Measurements from ENCODE around the gene PRDM5.

Gene PRDM5

DNA sequence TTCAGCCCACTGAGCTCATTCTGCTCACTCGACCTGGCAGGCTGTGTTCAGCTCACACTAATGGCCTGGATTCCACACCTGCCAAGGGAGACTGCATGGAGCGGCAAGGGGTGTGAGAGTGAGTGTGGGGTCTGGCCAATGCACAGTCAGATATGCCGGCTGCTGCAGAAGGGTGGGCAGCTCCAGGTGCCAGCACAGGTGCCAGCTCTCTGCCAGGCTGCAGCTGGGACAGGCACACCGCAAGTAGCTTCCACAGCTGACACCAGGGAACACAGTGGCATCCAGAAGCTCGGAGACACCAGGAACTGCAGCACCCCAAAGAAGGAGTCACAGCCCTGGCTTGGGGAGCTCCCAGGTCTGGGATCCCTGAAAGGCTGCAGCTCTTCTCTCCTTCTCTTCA lies 83.7 kb downstream of the PRDM5 start:
- Histone ChIP-seq H3K4me1 (ENCODE audit: insufficient read depth, low read length) (no peaks in the 10 kb centered on the region), H3K4me3 (ENCODE audit: low read length) (no peak overlapping the region), H3K36me3 (ENCODE audit: insufficient read depth, low read length) (no peaks in the 10 kb centered on the region), H3K9ac (ENCODE audit: low read depth, low read length) (no peak overlapping the region), H3K9me3 (ENCODE audit: insufficient read depth, low read depth, low read length) (0 out of 2 replicates have a peak, but pooled peaks cover 4% of the 10 kb centered on the region), H3K27ac (ENCODE audit: low read depth, low read length) (no peak overlapping the region), H3K27me3 (ENCODE audit: insufficient read depth, low read length) (no peaks in the 10 kb centered on the region)
- 96% methylated on average over 5 of the region's 5 CpGs for WGBS

DNA sequence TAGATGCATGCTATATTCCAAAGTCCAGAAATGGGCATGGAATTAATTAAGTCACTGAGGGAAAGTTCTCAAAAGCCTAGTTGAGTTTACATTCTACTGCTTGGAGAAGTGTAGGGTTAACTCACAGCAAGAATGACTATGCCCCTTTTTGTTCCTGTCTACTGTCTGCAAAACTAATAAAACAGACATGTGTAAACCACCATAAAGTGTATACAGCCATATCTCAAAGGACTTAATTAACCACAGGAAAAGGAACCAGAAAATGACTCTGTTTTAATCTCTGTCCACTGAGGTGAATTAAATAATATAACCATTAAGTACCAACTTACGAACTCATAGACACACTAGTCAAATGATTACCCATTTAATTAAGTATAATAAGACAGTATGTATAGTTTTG lies 84.9 kb downstream of the PRDM5 start:
- no peaks in the 10 kb centered on the region for H3K4me1 ChIP-seq (ENCODE audit: insufficient read depth, low read length)
- H3K9ac ChIP-seq (ENCODE audit: low read depth, low read length) = no peak overlapping the region
- WGBS = no CpG with 5 or more reads among the region's 1 CpG
- H3K9me3 ChIP-seq (ENCODE audit: insufficient read depth, low read depth, low read length) = 0 out of 2 replicates have a peak, but pooled peaks cover 4% of the 10 kb centered on the region
- no peak overlapping the region for H3K4me3 ChIP-seq (ENCODE audit: low read length)
- no peaks in the 10 kb centered on the region for H3K36me3 ChIP-seq (ENCODE audit: insufficient read depth, low read length)
- H3K27me3 ChIP-seq (ENCODE audit: insufficient read depth, low read length) = no peaks in the 10 kb centered on the region
- H3K27ac ChIP-seq (ENCODE audit: low read depth, low read length) = no peak overlapping the region

DNA sequence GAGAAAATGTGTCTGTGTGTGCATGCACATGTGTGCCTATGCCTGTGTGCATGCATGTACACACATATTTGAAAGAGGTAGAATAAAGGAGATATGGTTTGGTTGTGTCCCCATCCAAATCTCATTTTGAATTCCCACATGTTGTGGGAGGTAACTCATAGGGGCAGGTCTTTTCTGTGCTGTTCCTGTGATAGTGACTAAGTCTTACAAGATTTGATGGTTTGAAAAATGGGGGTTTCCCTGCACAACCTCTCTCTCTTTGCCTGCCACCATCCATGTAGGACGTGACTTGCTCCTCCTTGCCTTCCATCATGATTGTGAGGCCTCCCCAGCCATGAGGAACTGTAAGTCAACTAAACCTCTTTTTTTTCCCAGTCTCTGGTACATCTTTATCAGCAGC lies 87.2 kb downstream of the PRDM5 start:
- Histone ChIP-seq H3K9ac (ENCODE audit: low read depth, low read length) (no peak overlapping the region), H3K27me3 (ENCODE audit: insufficient read depth, low read length) (no peaks in the 10 kb centered on the region), H3K9me3 (ENCODE audit: insufficient read depth, low read depth, low read length) (0 out of 2 replicates have a peak, but pooled peaks cover 4% of the 10 kb centered on the region), H3K36me3 (ENCODE audit: insufficient read depth, low read length) (no peaks in the 10 kb centered on the region), H3K4me1 (ENCODE audit: insufficient read depth, low read length) (no peaks in the 10 kb centered on the region), H3K4me3 (ENCODE audit: low read length) (no peak overlapping the region), H3K27ac (ENCODE audit: low read depth, low read length) (no peak overlapping the region)
- 97% methylated on average over 1 of the region's 1 CpG for WGBS

DNA sequence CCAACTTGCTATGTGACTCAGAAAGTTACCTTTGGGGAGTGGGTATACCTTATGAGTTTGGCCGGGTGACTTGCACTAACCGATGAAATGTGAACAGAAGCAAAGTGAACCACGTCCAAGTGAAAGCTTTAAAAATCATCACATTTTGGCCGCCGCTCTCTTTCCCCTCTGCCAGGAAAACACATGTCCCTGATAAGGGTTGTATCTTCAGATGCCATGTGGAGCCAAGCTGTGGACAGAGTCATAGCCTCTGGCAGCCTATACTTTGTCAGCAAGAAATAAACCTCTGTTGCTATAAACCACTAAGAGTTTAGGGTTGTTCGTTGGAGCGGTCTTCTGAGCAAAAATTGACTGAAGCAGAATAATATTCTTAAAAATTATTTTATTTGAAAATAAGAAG lies 92.3 kb downstream of the PRDM5 start:
- H3K9me3 ChIP-seq (ENCODE audit: insufficient read depth, low read depth, low read length) = 0 out of 2 replicates have a peak, but pooled peaks cover 4% of the 10 kb centered on the region
- H3K4me1 ChIP-seq (ENCODE audit: insufficient read depth, low read length) = no peaks in the 10 kb centered on the region
- no peaks in the 10 kb centered on the region for H3K27me3 ChIP-seq (ENCODE audit: insufficient read depth, low read length)
- WGBS = 97% methylated on average over 7 of the region's 7 CpGs
- no peak overlapping the region for H3K27ac ChIP-seq (ENCODE audit: low read depth, low read length)
- no peaks in the 10 kb centered on the region for H3K36me3 ChIP-seq (ENCODE audit: insufficient read depth, low read length)
- no peak overlapping the region for H3K9ac ChIP-seq (ENCODE audit: low read depth, low read length)
- no peak overlapping the region for H3K4me3 ChIP-seq (ENCODE audit: low read length)

DNA sequence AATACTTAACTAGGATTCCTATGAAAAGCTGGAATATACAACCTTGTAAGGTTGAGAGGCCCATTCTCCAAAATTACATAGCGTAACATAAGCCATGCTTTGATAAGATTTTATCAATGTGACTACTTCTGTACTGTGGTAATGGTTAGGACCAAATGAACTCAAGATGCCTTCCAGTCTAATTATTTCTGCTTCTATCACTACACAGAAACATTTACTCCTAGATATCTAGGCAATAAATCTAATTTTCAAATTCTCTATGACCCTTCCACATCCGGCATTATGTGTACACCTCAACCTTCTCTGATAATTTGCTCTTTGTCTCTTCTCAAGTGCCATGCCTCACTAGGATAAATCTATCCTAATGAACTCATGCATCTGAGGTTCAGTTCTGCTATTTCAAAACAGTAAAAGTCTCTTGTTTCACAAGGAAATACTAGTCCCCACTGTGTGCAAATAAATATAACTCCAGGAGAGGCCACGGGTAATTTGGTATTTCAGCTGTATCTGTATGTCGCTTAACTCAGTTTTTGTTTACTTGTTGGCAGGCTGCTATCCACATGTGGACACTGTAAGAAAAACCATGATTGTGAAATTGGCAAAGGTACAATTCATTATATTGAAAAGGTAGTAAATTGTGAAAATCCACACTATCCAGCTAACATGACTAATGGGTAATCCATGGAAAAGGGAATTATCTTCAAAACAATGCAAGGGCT lies 93.3 kb downstream of the PRDM5 start:
- Histone ChIP-seq H3K36me3 (ENCODE audit: insufficient read depth, low read length) (no peaks in the 10 kb centered on the region), H3K4me1 (ENCODE audit: insufficient read depth, low read length) (no peaks in the 10 kb centered on the region), H3K4me3 (ENCODE audit: low read length) (no peak overlapping the region), H3K9ac (ENCODE audit: low read depth, low read length) (no peak overlapping the region), H3K27ac (ENCODE audit: low read depth, low read length) (no peak overlapping the region), H3K9me3 (ENCODE audit: insufficient read depth, low read depth, low read length) (0 out of 2 replicates have a peak, but pooled peaks cover 2% of the 10 kb centered on the region), H3K27me3 (ENCODE audit: insufficient read depth, low read length) (no peaks in the 10 kb centered on the region)
- 85% methylated on average over 4 of the region's 4 CpGs for WGBS

DNA sequence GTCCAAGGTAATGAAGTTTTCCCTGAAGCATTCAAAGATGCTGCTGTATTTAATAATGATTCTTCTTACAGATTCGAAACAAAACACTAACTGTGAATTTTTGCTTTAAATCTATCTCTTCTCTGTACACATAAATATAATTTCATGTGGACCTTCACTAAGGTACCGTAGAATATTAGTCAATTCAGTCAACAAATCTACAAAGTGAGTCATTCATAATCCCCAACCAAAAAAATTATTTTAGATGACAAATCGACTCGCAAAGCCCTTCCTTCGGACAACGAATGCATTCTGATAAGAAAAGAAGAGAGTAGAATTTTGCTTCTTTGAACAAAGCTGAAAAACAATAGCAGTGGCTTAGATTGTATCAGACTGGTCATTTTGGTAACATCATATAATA lies 95.7 kb downstream of the PRDM5 start:
- H3K4me1 ChIP-seq (ENCODE audit: insufficient read depth, low read length) = peaks cover 3% of the 10 kb centered on the region; the same call in 1 of the 2 replicates
- no peak overlapping the region for H3K4me3 ChIP-seq (ENCODE audit: low read length)
- no peaks in the 10 kb centered on the region for H3K27me3 ChIP-seq (ENCODE audit: insufficient read depth, low read length)
- no peaks in the 10 kb centered on the region for H3K9me3 ChIP-seq (ENCODE audit: insufficient read depth, low read depth, low read length)
- 96% methylated on average over 6 of the region's 6 CpGs for WGBS
- H3K27ac ChIP-seq (ENCODE audit: low read depth, low read length) = no peak overlapping the region
- H3K9ac ChIP-seq (ENCODE audit: low read depth, low read length) = no peak overlapping the region
- H3K36me3 ChIP-seq (ENCODE audit: insufficient read depth, low read length) = no peaks in the 10 kb centered on the region

DNA sequence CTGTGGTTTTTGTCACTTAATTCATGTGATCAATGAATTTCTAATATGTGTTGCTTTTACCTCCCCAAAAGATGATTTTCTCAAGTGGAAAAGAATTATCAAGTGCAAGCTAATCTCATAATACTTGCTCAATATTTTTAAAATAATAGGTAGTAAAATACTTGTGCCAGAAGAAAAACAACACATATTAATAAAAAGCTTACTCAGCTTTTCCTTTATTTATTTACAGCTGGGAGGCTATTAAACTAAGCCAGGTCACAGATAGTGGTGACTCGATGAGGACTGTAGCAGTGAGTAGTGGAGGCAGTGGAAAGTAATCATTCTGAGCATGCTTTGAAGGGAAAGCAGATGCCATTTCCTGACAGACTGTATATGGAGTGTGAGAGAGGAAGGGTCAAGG lies 96.1 kb downstream of the PRDM5 start:
- Histone ChIP-seq H3K4me1 (ENCODE audit: insufficient read depth, low read length) (peaks cover 3% of the 10 kb centered on the region; the same call in 1 of the 2 replicates), H3K27ac (ENCODE audit: low read depth, low read length) (no peak overlapping the region), H3K9me3 (ENCODE audit: insufficient read depth, low read depth, low read length) (no peaks in the 10 kb centered on the region), H3K27me3 (ENCODE audit: insufficient read depth, low read length) (no peaks in the 10 kb centered on the region), H3K9ac (ENCODE audit: low read depth, low read length) (no peak overlapping the region), H3K36me3 (ENCODE audit: insufficient read depth, low read length) (no peaks in the 10 kb centered on the region), H3K4me3 (ENCODE audit: low read length) (no peak overlapping the region)
- WGBS = 95% methylated on average over 1 of the region's 1 CpG

DNA sequence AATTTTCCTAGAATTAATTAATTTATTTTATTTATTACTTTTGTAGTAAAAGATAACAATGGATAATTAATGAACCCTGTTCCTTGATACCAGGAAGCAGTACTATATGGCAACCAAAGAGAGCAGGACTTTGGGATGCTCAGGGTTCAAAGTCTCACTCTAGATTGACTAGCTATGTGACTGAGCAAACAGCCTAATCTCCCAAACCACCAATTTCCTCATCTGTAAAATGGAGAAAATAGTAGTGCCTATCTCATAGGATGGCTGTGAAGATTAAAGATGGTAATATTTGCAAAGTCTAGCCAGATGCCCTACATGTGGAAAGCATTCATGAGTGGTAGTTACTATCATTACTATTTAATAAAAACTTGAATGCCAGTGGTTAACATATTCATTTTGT lies 97.6 kb downstream of the PRDM5 start:
- peaks cover 3% of the 10 kb centered on the region; the same call in 1 of the 2 replicates for H3K4me1 ChIP-seq (ENCODE audit: insufficient read depth, low read length)
- no peak overlapping the region for H3K9ac ChIP-seq (ENCODE audit: low read depth, low read length)

DNA sequence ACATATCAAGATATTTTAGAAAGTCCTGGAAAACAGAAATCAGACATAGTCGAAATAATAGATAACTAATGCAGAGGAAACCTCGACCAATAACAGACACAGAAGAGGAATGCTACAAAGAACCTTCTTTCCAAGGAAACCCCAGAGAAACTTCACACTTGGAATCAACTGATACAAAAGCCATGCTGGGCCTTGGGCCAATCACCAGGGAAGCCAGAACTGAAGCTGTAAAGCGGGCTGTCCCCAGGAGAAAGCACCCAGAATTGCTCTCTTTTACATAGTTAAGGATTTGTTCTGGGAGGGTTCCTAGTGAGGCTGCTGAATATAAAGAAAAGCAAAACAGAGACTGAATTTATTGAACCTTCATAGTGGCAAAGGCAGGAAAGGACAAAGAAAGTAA lies 100.5 kb downstream of the PRDM5 start:
- Histone ChIP-seq H3K36me3 (ENCODE audit: insufficient read depth, low read length) (no peaks in the 10 kb centered on the region), H3K4me1 (ENCODE audit: insufficient read depth, low read length) (peaks cover 3% of the 10 kb centered on the region; the same call in 1 of the 2 replicates), H3K9ac (ENCODE audit: low read depth, low read length) (no peak overlapping the region), H3K27ac (ENCODE audit: low read depth, low read length) (no peak overlapping the region), H3K4me3 (ENCODE audit: low read length) (no peak overlapping the region), H3K9me3 (ENCODE audit: insufficient read depth, low read depth, low read length) (no peaks in the 10 kb centered on the region), H3K27me3 (ENCODE audit: insufficient read depth, low read length) (no peaks in the 10 kb centered on the region)
- WGBS = 94% methylated on average over 3 of the region's 3 CpGs

More for the DNA sequence above, 97.6 kb downstream of the PRDM5 start:
- H3K27ac ChIP-seq (ENCODE audit: low read depth, low read length) = no peak overlapping the region
- no peaks in the 10 kb centered on the region for H3K36me3 ChIP-seq (ENCODE audit: insufficient read depth, low read length)
- H3K27me3 ChIP-seq (ENCODE audit: insufficient read depth, low read length) = no peaks in the 10 kb centered on the region
- H3K4me3 ChIP-seq (ENCODE audit: low read length) = no peak overlapping the region
- no peaks in the 10 kb centered on the region for H3K9me3 ChIP-seq (ENCODE audit: insufficient read depth, low read depth, low read length)

DNA sequence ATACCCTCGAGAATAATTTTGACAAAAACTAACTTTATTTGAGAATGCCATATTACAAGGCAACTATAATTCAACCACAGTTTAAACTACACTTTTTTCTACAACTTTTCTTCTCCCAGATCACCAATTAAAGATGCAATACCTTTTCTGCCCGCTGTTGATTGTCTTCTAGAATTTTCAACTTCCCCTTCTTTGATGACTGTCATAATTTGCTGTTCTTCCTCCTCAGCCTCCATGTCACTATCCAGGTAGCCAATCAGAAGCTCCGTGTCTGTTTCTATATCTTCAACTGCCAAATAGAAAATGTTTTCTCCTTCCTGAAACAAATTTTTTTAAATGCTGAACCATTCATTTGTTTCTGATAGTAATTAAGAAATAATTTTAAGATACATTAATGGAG lies 101.5 kb downstream of the PRDM5 start:
- Histone ChIP-seq H3K9ac (ENCODE audit: low read depth, low read length) (no peak overlapping the region), H3K27me3 (ENCODE audit: insufficient read depth, low read length) (no peaks in the 10 kb centered on the region), H3K36me3 (ENCODE audit: insufficient read depth, low read length) (0 out of 2 replicates have a peak, but pooled peaks cover 2% of the 10 kb centered on the region), H3K4me1 (ENCODE audit: insufficient read depth, low read length) (peaks cover 3% of the 10 kb centered on the region; the same call in 1 of the 2 replicates), H3K4me3 (ENCODE audit: low read length) (no peak overlapping the region), H3K27ac (ENCODE audit: low read depth, low read length) (no peak overlapping the region), H3K9me3 (ENCODE audit: insufficient read depth, low read depth, low read length) (no peaks in the 10 kb centered on the region)
- WGBS = 94% methylated on average over 3 of the region's 3 CpGs

DNA sequence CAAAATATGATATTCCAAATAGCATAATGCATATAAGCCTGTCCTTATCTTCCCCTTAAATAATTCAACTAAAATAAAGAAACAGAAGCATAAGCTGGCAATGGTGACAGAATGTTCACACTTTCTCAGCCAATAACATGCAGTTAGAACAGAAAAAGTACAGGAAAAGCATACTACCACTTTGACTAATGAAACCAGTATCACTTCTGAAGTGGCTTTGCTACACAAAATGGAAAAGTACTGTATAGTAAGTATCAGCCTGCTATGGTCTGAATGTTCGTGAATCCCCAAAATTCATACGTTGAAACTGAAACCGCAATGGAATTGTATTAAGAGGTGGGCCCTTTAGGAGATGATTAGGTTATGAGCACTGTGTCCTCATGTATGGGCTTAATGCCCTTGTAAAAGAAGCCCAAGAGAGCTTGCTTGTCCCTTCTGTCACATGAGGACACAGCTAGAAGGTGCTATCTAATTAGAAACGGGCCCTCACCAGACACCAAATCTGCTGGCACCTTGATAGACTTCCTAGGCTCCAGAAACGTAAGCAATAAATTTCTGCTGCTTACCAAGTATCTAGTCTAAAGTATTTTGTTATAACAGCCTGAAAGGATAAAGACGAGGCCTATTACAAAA lies 102.6 kb downstream of the PRDM5 start:
- H3K4me3 ChIP-seq (ENCODE audit: low read length) = no peak overlapping the region
- H3K9me3 ChIP-seq (ENCODE audit: insufficient read depth, low read depth, low read length) = no peaks in the 10 kb centered on the region
- 94% methylated on average over 6 of the region's 6 CpGs for WGBS
- no peak overlapping the region for H3K27ac ChIP-seq (ENCODE audit: low read depth, low read length)
- H3K9ac ChIP-seq (ENCODE audit: low read depth, low read length) = no peak overlapping the region
- 0 out of 2 replicates have a peak, but pooled peaks cover 2% of the 10 kb centered on the region for H3K36me3 ChIP-seq (ENCODE audit: insufficient read depth, low read length)
- H3K4me1 ChIP-seq (ENCODE audit: insufficient read depth, low read length) = peaks cover 3% of the 10 kb centered on the region; the same call in 1 of the 2 replicates
- no peaks in the 10 kb centered on the region for H3K27me3 ChIP-seq (ENCODE audit: insufficient read depth, low read length)

Measured in HUES64 (cell line).